ENCODE data around the gene TRPM3.

GRCh38 chr9:71136696-71137095 is 15.3 kb upstream of the TRPM3 start:
- TF ChIP-seq EZH2phosphoT487 (IDR thresholded peaks at IDR 0.05; ENCODE audit: borderline replicate concordance, low read length) (no peak), CTCF (conservative IDR thresholded peaks at IDR 0.05; ENCODE audit: low read depth, low read length) (no peak), EZH2 (IDR thresholded peaks at IDR 0.05; ENCODE audit: low read length, unreplicated experiment) (no peak)

Data from PC-3 (cell line).